MCF 10A (cell line): ENCODE results near the gene ECE1. TPM values are rescaled to one million over a fixed set of nuclear protein-coding genes. Genes with fewer than 3 reads are reported as not detected.
A peak's percentile ranks its signal among the peaks of the same experiment; 100 is the strongest.
"Not testable (repeated sequence)": the region's sequence is repeated elsewhere in the genome, so short reads cannot be mapped to it uniquely, and the experiment has no call there.

Experiments
- BruUV-seq: library from RNA; stranded (reverse); fragments of 400-500 nt; replicated peaks from 2 replicates; lab custom pipeline; 2021; lab: Mats Ljungman, UMichigan
- CTCF ChIA-PET: fragments of 300-600 bp; sonication (Branson Sonifier 250); formaldehyde crosslinking; extraction: SDS; loops from one replicate; lab custom pipeline; 2021; ENCODE audit warnings: antibody characterized with exemption, inconsistent platforms; lab: Yijun Ruan, JAX
- POLR2A ChIA-PET: fragments of 300-600, 350-650 bp; sonication (Branson Sonifier 250); formaldehyde crosslinking; extraction: SDS; loops from one replicate; lab custom pipeline; 2020; ENCODE audit warnings: antibody characterized with exemption, inconsistent platforms; lab: Yijun Ruan, JAX
- DNase-seq: peaks from one replicate; pipeline ENCODE4 v3.0.0-alpha.2; 2018; ENCODE audit not compliant: unreplicated experiment
- H3K27ac Mint-ChIP-seq: one replicate; pipeline ENCODE4 v1.8.0; 2022; ENCODE audit warnings: mild to moderate bottlenecking, low read depth, mixed read lengths; ENCODE audit not compliant: unreplicated experiment
- H3K27me3 Mint-ChIP-seq: one replicate; pipeline ENCODE4 v1.8.0; 2022; ENCODE audit warnings: mixed read lengths; ENCODE audit not compliant: insufficient read depth, unreplicated experiment
- H3K36me3 Mint-ChIP-seq: one replicate; pipeline ENCODE4 v1.8.0; 2022; ENCODE audit warnings: mild to moderate bottlenecking, moderate library complexity, mixed read lengths; ENCODE audit not compliant: insufficient read depth, unreplicated experiment
- H3K4me1 Mint-ChIP-seq: one replicate; pipeline ENCODE4 v1.8.0; 2022; ENCODE audit warnings: mixed read lengths; ENCODE audit not compliant: insufficient read depth, unreplicated experiment
- H3K4me3 Mint-ChIP-seq: one replicate; pipeline ENCODE4 v1.8.0; 2022; ENCODE audit warnings: mild to moderate bottlenecking, moderate library complexity, mixed read lengths; ENCODE audit not compliant: unreplicated experiment
- H3K9me3 Mint-ChIP-seq: one replicate; pipeline ENCODE4 v1.8.0; 2022; ENCODE audit warnings: mixed read lengths; ENCODE audit not compliant: unreplicated experiment
- CTCF ChIP-seq: fragments of 200-600 bp; IDR thresholded peaks from one replicate; pipeline ENCODE4 v1.8.0; 2022; ENCODE audit warnings: antibody characterized with exemption, mild to moderate bottlenecking; ENCODE audit not compliant: unreplicated experiment
- intact Hi-C: fragments of 100-400 bp; cut with micrococcal nuclease; formaldehyde crosslinking; loops from 2 replicates; pipeline ENCODE4 v1.14.1; 2022
- total RNA-seq: library from RNA; stranded (reverse); gene quantifications from 2 replicates; pipeline ENCODE4 v1.2.3, GENCODE V29; 2022

The ECE1 gene
- total RNA-seq, 1 experiment from 2014 or later: 40.0 TPM

- no peak overlapping the region for H3K27ac Mint-ChIP-seq
- no peaks in the 10 kb centered on the region for H3K27me3 Mint-ChIP-seq
- CTCF ChIA-PET: interaction anchor here (0.7 to 12.9 kb wide), 13 partner anchors 12 to 425 kb away, joined by 3 to 283 read pairs (median 7); no protein-coding TSS in a partner anchor
- intact Hi-C loops: loop anchor here (2.0 to 10.0 kb wide), 3 partner anchors 69 to 1181 kb away; no protein-coding TSS in a partner anchor
- no TSS peak for BruUV-seq
- no peak overlapping the region for H3K4me3 Mint-ChIP-seq
- H3K4me1 Mint-ChIP-seq: no peaks in the 10 kb centered on the region
- no peak for DNase-seq
- POLR2A ChIA-PET: no interaction called here
- H3K36me3 Mint-ChIP-seq: peaks cover 27% of the 10 kb centered on the region
- no peaks in the 10 kb centered on the region for H3K9me3 Mint-ChIP-seq
- no peak for TF ChIP-seq CTCF
These were observed 56.8 kb downstream of the ECE1 start for GRCh38 chr1:21233490-21233889.

- TF ChIP-seq CTCF: peak; percentile 77
These were observed 58.2 kb downstream of the ECE1 start for GRCh38 chr1:21232044-21232443.

GRCh38 chr1:21229246-21230000, 60.8 kb downstream of the ECE1 start:
- Mint-ChIP-seq H3K4me1 (no peaks in the 10 kb centered on the region), H3K4me3 (no peak overlapping the region), H3K36me3 (peaks cover 30% of the 10 kb centered on the region), H3K27ac (no peak overlapping the region), H3K27me3 (no peaks in the 10 kb centered on the region), H3K9me3 (no peaks in the 10 kb centered on the region)
- ChIA-PET CTCF (interaction anchor here (0.6 to 12.9 kb wide), 3 partner anchors 56 to 140 kb away, joined by 3 to 283 read pairs (median 4); no protein-coding TSS in a partner anchor), POLR2A (interaction anchor here (0.7 kb wide), 1 partner anchor 530 kb away, joined by 4 read pairs; no protein-coding TSS in a partner anchor)
- no TSS peak for BruUV-seq
- no peak for TF ChIP-seq CTCF
- DNase-seq: peak; percentile 51
- intact Hi-C loops: no loop called here

More at GRCh38 chr1:21232044-21232443, 58.2 kb downstream of the ECE1 start:
- Mint-ChIP-seq H3K27me3 (no peaks in the 10 kb centered on the region), H3K9me3 (no peaks in the 10 kb centered on the region), H3K4me3 (no peak overlapping the region), H3K36me3 (peaks cover 30% of the 10 kb centered on the region), H3K4me1 (no peaks in the 10 kb centered on the region), H3K27ac (no peak overlapping the region)
- peak; percentile 79 for DNase-seq
- CTCF ChIA-PET: interaction anchor here (0.6 to 12.9 kb wide), 47 partner anchors 8 to 1383 kb away, joined by 3 to 283 read pairs (median 4); partner anchors contain the start of gene ECE1
- BruUV-seq: no TSS peak
- intact Hi-C loops: loop anchor here (1.0 to 10.0 kb wide), 5 partner anchors 23 to 1183 kb away; no protein-coding TSS in a partner anchor
- POLR2A ChIA-PET: no interaction called here

- H3K9me3 Mint-ChIP-seq, intact Hi-C loops, H3K27me3 Mint-ChIP-seq, H3K4me1 Mint-ChIP-seq, BruUV-seq, DNase-seq, CTCF ChIA-PET, H3K27ac Mint-ChIP-seq, POLR2A ChIA-PET, H3K4me3 Mint-ChIP-seq: not testable (repeated sequence)
- peaks cover 24% of the 10 kb centered on the region for H3K36me3 Mint-ChIP-seq
These were observed 62.0 kb downstream of the ECE1 start for GRCh38 chr1:21228224-21228623.
